Measurements from ENCODE around the gene LIPT2.

DNA sequence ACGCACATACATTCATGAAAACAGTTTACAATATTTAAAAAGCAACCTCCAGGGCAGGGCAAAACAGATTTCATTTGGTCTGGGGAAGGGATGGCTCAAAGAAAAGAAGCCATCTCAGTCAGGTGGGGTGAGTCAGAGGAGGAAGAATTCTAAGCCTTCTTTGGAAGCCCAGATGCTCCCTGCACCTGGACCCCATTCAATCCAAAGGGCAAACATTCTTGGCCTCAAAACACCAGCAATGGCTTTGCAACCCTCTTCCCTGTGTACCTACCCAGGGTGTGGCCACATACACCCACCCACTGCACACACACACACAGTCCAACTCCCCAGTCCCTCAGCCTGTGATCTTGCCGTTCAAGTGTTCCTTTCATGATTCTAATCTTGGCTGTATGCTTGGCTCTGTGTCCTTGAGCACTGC is 28.2 kb downstream of the LIPT2 start:
- TF ChIP-seq, protein P1, sequence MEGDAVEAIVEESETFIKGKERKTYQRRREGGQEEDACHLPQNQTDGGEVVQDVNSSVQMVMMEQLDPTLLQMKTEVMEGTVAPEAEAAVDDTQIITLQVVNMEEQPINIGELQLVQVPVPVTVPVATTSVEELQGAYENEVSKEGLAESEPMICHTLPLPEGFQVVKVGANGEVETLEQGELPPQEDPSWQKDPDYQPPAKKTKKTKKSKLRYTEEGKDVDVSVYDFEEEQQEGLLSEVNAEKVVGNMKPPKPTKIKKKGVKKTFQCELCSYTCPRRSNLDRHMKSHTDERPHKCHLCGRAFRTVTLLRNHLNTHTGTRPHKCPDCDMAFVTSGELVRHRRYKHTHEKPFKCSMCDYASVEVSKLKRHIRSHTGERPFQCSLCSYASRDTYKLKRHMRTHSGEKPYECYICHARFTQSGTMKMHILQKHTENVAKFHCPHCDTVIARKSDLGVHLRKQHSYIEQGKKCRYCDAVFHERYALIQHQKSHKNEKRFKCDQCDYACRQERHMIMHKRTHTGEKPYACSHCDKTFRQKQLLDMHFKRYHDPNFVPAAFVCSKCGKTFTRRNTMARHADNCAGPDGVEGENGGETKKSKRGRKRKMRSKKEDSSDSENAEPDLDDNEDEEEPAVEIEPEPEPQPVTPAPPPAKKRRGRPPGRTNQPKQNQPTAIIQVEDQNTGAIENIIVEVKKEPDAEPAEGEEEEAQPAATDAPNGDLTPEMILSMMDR (IDR thresholded peaks at IDR 0.05; ENCODE audit: poor library complexity, severe bottlenecking), result no peak
- no peak for TF ChIP-seq EZH2 (IDR thresholded peaks at IDR 0.05; ENCODE audit: borderline replicate concordance, insufficient read depth, low read length, poor library complexity, severe bottlenecking)
- TF ChIP-seq POLR2AphosphoS5 (IDR thresholded peaks at IDR 0.05), result no peak
- no peak for TF ChIP-seq REST (IDR thresholded peaks at IDR 0.05; ENCODE audit: borderline replicate concordance)
- TF ChIP-seq SMC3 (conservative IDR thresholded peaks at IDR 0.05; ENCODE audit: poor library complexity), result no peak

Measured in neural cell (in vitro differentiated cells).